Ramos (cell line): ENCODE results near the gene DCP1B.

Source experiments
- in situ Hi-C: fragments of 300-500 bp; cut with MboI; formaldehyde crosslinking; loops from one replicate; pipeline ENCODE4 v1.14.3; 2022; ENCODE audit warnings: low sequenced_read_pairs; ENCODE audit not compliant: unreplicated experiment

DCP1B gene

GRCh38 chr12:1937481-1938224 lies 66.6 kb downstream of the DCP1B start:
- in situ Hi-C loops: loop anchor here (5.0 kb wide), 2 partner anchors 130 to 290 kb away; no protein-coding TSS in a partner anchor

- in situ Hi-C loops: loop anchor here (5.0 kb wide), 2 partner anchors 129 to 289 kb away; no protein-coding TSS in a partner anchor
Measured at GRCh38 chr12:1936406-1937320, 67.6 kb downstream of the DCP1B start.

GRCh38 chr12:1935700-1936378 lies 68.4 kb downstream of the DCP1B start:
- in situ Hi-C loops: loop anchor here (5.0 kb wide), 2 partner anchors 129 to 289 kb away; no protein-coding TSS in a partner anchor

DNA sequence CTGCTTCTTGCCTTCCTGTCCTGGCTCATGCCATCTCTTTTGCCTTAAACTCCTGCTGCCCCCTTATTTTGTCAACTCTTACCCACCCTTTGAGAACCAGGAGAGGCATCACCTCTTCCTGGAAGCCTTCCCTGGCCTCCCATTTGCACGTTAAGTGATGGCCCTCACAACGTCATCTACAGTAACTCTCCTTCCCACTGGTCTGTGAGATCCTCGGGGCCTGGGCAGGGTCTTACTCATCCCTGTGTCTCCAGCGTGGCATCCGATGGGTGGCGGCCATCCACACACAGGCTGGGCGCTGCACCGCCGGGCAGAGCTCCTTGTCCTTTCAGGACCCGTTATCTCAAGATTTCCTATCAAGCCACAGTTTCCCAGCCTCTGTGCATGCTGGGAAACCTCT lies 69.0 kb downstream of the DCP1B start:
- in situ Hi-C loops: loop anchor here (5.0 kb wide), 2 partner anchors 128 to 288 kb away; no protein-coding TSS in a partner anchor

DNA sequence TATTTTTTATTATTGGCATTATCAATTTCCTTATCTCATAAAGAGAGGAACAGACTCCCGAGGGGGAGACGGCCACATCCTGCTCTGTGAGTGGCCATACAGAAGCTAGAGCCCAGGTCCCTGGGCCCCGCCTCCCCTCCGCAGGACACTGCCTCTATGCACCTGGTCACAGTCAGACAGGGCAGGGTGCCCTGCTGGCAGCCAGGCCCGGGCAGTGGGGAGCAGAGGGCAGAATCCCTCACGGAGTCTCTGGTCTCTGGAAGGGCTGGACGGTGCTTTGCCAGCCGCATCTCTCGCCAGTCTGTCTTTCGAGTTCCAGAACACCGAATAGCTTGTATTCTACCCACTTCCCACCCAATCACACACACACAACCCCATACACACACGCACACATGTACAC lies 69.4 kb downstream of the DCP1B start:
- in situ Hi-C loops: loop anchor here (5.0 kb wide), 2 partner anchors 128 to 288 kb away; no protein-coding TSS in a partner anchor

- in situ Hi-C loops: no loop called here
Measured at GRCh38 chr12:1934068-1934467, 70.2 kb downstream of the DCP1B start.

- in situ Hi-C loops: no loop called here
Measured at GRCh38 chr12:1933342-1934051, 70.8 kb downstream of the DCP1B start.

DNA sequence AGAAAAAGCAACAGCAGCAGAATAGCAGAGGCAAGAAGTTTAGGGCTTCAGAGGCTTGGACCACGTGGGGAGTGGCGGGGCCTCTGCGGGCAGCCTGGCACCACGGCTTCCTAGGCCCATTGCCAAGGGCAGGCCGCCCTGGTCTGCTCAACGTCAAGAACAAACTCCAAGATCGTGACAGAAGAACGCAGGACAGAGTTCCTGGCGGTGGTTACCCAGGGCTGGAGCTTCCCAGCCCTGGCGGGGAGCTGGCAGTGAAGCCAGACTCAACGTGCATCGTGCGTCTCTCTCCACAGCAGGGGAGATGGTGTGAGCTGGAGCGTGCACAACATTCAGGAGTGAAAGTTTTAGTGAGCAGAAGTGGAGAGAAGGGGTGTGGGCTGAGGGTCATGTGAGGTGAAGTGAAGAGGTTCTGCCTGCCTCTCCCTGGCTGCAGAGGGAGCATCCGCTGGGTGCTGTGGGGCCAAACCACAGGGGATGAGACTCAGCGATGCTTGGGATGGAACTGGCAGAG lies 71.9 kb downstream of the DCP1B start:
- in situ Hi-C loops: no loop called here

DNA sequence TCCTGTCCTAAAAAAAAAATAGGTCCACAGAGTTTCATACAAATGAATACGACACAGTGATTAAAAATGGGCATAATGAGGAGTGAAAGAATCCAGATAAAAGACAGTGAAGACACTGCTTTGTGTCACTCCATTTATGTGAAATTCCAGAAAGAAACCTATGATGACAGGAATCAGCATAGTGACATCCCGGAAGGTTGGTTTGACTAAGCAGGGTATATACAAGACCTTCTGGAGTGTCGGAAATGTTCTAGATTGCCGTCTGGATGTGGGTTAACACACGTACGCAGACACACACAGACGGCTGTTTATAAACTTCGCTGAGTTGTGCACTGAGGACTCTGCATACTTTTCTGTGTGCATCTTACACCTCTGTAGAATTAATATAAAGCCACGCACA lies 72.6 kb downstream of the DCP1B start:
- in situ Hi-C loops: no loop called here

DNA sequence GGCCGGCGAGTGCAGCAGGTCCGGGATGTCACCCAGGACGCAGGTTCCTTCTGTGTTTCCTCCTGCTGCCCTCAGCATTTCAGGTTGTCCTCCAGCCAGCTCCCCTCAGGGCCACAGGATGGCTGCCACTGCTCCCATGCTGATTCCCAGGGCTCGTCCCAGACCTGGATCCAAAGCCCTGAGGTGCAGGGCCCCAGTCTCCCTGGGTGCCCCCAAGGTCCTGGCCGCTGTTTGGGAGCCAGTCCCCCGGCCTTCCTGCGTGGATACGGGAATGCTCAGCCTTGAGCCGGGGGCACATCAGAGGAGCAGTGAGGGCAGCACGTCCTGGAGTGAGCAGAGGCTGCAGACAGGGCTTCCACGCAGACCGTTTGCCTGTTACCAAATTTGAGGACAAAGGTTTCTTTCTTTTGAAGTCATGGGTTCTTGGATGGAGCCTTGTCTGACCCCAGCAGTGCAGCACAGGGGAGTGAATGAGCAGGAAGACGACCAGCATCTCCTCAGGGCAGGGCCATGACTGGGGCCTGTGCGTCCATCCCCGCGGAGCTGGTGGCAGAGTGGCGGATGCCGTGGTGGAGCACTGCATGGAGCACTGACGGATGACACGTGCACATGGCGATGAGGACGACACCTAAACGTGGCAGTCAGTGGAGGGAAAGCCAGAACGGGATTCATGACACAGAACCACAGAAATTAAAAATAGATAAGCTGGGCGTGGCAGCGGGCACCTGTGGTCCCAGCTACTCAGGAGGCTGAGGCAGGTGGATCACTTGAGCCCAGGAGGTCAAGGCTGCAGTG lies 73.3 kb downstream of the DCP1B start:
- in situ Hi-C loops: no loop called here

GRCh38 chr12:1929985-1930802 lies 74.1 kb downstream of the DCP1B start:
- in situ Hi-C loops: no loop called here

- in situ Hi-C loops: no loop called here
Measured at GRCh38 chr12:1929241-1929984, 74.8 kb downstream of the DCP1B start.

DNA sequence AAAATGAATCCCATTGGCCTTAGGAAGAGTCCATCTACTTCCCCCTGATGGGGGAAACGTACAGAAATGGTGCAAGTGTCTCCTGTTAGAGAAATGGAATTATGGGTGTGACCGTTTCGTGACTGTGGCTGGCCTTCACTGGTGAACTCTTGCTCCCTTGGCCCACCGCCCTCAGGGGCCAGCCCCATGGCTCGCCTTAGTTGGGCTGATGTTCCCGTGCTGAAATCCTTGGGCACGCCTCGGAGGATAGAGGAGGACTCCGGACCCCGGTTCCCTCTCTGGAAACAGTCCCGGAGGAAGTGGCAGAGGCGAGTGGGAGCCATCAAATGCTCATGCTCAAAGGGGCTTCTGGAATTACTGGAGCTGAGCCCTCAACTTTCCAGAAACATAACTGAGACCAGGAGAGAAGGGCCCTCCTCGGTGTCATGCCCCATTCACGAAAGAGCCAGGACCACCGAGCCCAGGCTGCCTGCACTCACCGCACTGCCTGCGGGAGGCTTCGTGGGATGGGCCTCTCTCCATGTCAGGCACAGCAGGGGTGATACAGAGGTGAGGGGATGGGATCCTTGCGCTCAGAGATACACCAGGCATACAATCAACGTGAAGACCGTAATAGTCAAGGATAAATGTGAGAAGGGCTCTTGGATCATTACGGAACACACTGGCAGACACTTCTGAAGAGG lies 75.7 kb downstream of the DCP1B start:
- in situ Hi-C loops: no loop called here

- in situ Hi-C loops: no loop called here
Measured at GRCh38 chr12:1927751-1928351, 76.4 kb downstream of the DCP1B start.

GRCh38 chr12:1927051-1927680 lies 77.1 kb downstream of the DCP1B start:
- in situ Hi-C loops: no loop called here

GRCh38 chr12:1926251-1926657 lies 78.0 kb downstream of the DCP1B start:
- in situ Hi-C loops: no loop called here
